Keratinocyte (primary cell): ENCODE results near the gene FGGY. TPM values are rescaled to one million over a fixed set of nuclear protein-coding genes. Genes with fewer than 3 reads are reported as not detected.

ENCODE experiments used
- DNase-seq: peaks from one replicate; pipeline ENCODE4 v3.0.0-alpha.2; 2011; ENCODE audit warnings: low read depth, missing footprints, low spot score
- FAIRE-seq: peaks from 2 replicates; lab custom pipeline; 2011; peaks lifted over from hg19 to GRCh38; lab: Jason Lieb, UNC
- H2AFZ ChIP-seq: 2 replicates; pipeline ENCODE4 v1.6.0; 2012; ENCODE audit warnings: low read length, control low read depth, inconsistent platforms; ENCODE audit not compliant: control insufficient read depth
- H3K27ac ChIP-seq: 2 replicates; pipeline ENCODE4 v1.5.1; 2011; ENCODE audit warnings: low read length; ENCODE audit not compliant: control insufficient read depth, insufficient read depth
- H3K27me3 ChIP-seq: 3 replicates; pipeline ENCODE4 v1.6.0; 2011; ENCODE audit warnings: low read length; ENCODE audit not compliant: control insufficient read depth, insufficient read depth; ENCODE audit errors: extremely low read depth
- H3K36me3 ChIP-seq, 2 experiments: 2 replicates in 1 of 2; 3 replicates in 1 of 2; pipeline ENCODE4 v1.5.1; 2011; ENCODE audit warnings: low read length in 2 of 2, mild to moderate bottlenecking in 1 of 2; ENCODE audit not compliant: control insufficient read depth in 2 of 2, insufficient read depth in 2 of 2; ENCODE audit errors: extremely low read depth in 1 of 2
- H3K4me1 ChIP-seq: 3 replicates; pipeline ENCODE4 v1.5.1; 2011; ENCODE audit warnings: low read length; ENCODE audit not compliant: control insufficient read depth, insufficient read depth; ENCODE audit errors: extremely low read depth
- H3K4me2 ChIP-seq: 3 replicates; pipeline ENCODE4 v1.6.0; 2011; ENCODE audit warnings: low read depth, low read length; ENCODE audit not compliant: control insufficient read depth, insufficient read depth; ENCODE audit errors: extremely low read depth
- H3K4me3 ChIP-seq, 3 experiments: fragments of 200-600 bp in 1 of 3; sonication (generic) in 1 of 3; 2 replicates in 2 of 3; 3 replicates in 1 of 3; pipeline ENCODE4 v1.5.1; 2011 to 2016; ENCODE audit warnings: low read length in 3 of 3, mild to moderate bottlenecking in 3 of 3, control low read depth in 2 of 3, inconsistent platforms in 1 of 3, low read depth in 1 of 3, mixed read lengths in 1 of 3, mixed run types in 1 of 3, moderate library complexity in 1 of 3; ENCODE audit not compliant: control insufficient read depth in 2 of 3, insufficient read depth in 2 of 3; ENCODE audit errors: extremely low read depth in 1 of 3
- H3K79me2 ChIP-seq: 2 replicates; pipeline ENCODE4 v1.6.0; 2012; ENCODE audit warnings: low read length; ENCODE audit not compliant: control insufficient read depth, insufficient read depth
- H3K9ac ChIP-seq: 3 replicates; pipeline ENCODE4 v1.6.0; 2011; ENCODE audit warnings: low read length; ENCODE audit not compliant: control insufficient read depth, insufficient read depth; ENCODE audit errors: extremely low read depth
- H3K9me1 ChIP-seq: 3 replicates; pipeline ENCODE4 v1.6.0; 2011; ENCODE audit warnings: low read length; ENCODE audit not compliant: control insufficient read depth, insufficient read depth; ENCODE audit errors: extremely low read depth
- H3K9me3 ChIP-seq: 2 replicates; pipeline ENCODE4 v1.5.1; 2012; ENCODE audit warnings: low read depth, low read length; ENCODE audit not compliant: control insufficient read depth
- H4K20me1 ChIP-seq: 3 replicates; pipeline ENCODE4 v1.6.0; 2011; ENCODE audit warnings: low read length; ENCODE audit not compliant: control insufficient read depth, insufficient read depth; ENCODE audit errors: extremely low read depth
- CTCF ChIP-seq, 3 experiments: IDR thresholded peaks in 1 of 3; conservative IDR thresholded peaks in 1 of 3; optimal IDR thresholded peaks in 1 of 3; 2 replicates in 2 of 3; 3 replicates in 1 of 3; pipeline versions ENCODE3 to v1.5.1; 2011; ENCODE audit warnings: low read length in 3 of 3, mild to moderate bottlenecking in 3 of 3, moderate library complexity in 2 of 3, control low read depth in 1 of 3, inconsistent platforms in 1 of 3; ENCODE audit not compliant: insufficient read depth in 2 of 3; ENCODE audit errors: extremely low read depth in 1 of 3
- EZH2 ChIP-seq: IDR thresholded peaks from one replicate; pipeline ENCODE4 v1.6.1; 2012; ENCODE audit warnings: inconsistent platforms, mild to moderate bottlenecking, low read length, moderate library complexity
- dilution Hi-C: fragments of 300-500 bp; cut with MboI; formaldehyde crosslinking; loops from one replicate; pipeline ENCODE4 v1.7.0; 2020; ENCODE audit warnings: low sequenced_read_pairs; ENCODE audit not compliant: extremely low pct_ligation_motif_present
- polyA plus RNA-seq, 5 experiments: library from polyadenylated mRNA; depleted of rRNA in 3 of 5; stranded (reverse) in 3 of 5; stranded (forward) in 1 of 5; unstranded in 1 of 5; fragments of >200 nt; gene quantifications; 1 replicate in 1 of 5; 2 replicates in 3 of 5; 3 replicates in 1 of 5; pipeline versions ENCODE4 v1.2.1 to v1.2.3, GENCODE V29; 2011 to 2012; ENCODE audit warnings: missing spikeins in 2 of 5, low read depth in 1 of 5, low replicate concordance in 1 of 5

FGGY gene
- polyA plus RNA-seq, 1 donor (not counting 4 experiments of a cell fraction or from before 2014, with no cell fraction given): 16.6 TPM

- Histone ChIP-seq H3K79me2 (no peaks in the 10 kb centered on the region), H3K4me1 (peaks cover 35% of the 10 kb centered on the region), H3K9ac (no peak overlapping the region), H4K20me1 (no peaks in the 10 kb centered on the region), H3K27ac (peak overlapping the region; percentile 59), H3K27me3 (no peaks in the 10 kb centered on the region), H2AFZ (peak overlapping the region; percentile 61), H3K9me1 (no peaks in the 10 kb centered on the region), H3K4me2 (peak overlapping the region; percentile 75), H3K36me3 (no peaks in the 10 kb centered on the region), H3K4me3 (peak overlapping the region in 1 of 3 experiments; percentile 4), H3K9me3 (no peaks in the 10 kb centered on the region)
- no peak for TF ChIP-seq EZH2
- TF ChIP-seq CTCF (optimal IDR thresholded peaks at IDR 0.05 in 1 of 3, IDR thresholded peaks at IDR 0.05 in 1 of 3, conservative IDR thresholded peaks at IDR 0.05 in 1 of 3; ENCODE audit: extremely low read depth in 1 of 3, insufficient read depth in 2 of 3, low read length in 3 of 3): no peak
- DNase-seq (no peak), FAIRE-seq (peak; percentile 97)
- dilution Hi-C loops: no loop called here
Measured at GRCh38 chr1:59761443-59761842, 464.5 kb downstream of the FGGY start.

GRCh38 chr1:59763418-59763817 lies 466.5 kb downstream of the FGGY start:
- no peak overlapping the region for H3K4me3 ChIP-seq
- H2AFZ ChIP-seq: no peak overlapping the region
- H3K4me1 ChIP-seq: peaks cover 46% of the 10 kb centered on the region
- dilution Hi-C loops: no loop called here
- DNase-seq (no peak), FAIRE-seq (no peak)
- TF ChIP-seq CTCF (optimal IDR thresholded peaks at IDR 0.05 in 1 of 3, IDR thresholded peaks at IDR 0.05 in 1 of 3, conservative IDR thresholded peaks at IDR 0.05 in 1 of 3; ENCODE audit: extremely low read depth in 1 of 3, insufficient read depth in 2 of 3, low read length in 3 of 3) (no peak), EZH2 (no peak)
- H4K20me1 ChIP-seq: no peaks in the 10 kb centered on the region
- H3K4me2 ChIP-seq: no peak overlapping the region
- no peak overlapping the region for H3K9ac ChIP-seq
- no peaks in the 10 kb centered on the region for H3K9me3 ChIP-seq
- no peaks in the 10 kb centered on the region for H3K27me3 ChIP-seq
- no peaks in the 10 kb centered on the region for H3K36me3 ChIP-seq
- H3K9me1 ChIP-seq: peaks cover 2% of the 10 kb centered on the region
- no peak overlapping the region for H3K27ac ChIP-seq
- no peaks in the 10 kb centered on the region for H3K79me2 ChIP-seq
